SJCRH30 (cell line): ENCODE results near the gene LUC7L2. TPM values are rescaled to one million over a fixed set of nuclear protein-coding genes. Genes with fewer than 3 reads are reported as not detected.
"Not testable (repeated sequence)": the region's sequence is repeated elsewhere in the genome, so short reads cannot be mapped to it uniquely, and the experiment has no call there.

Experiments
- DNase-seq, 2 experiments: peaks; one replicate each; pipeline ENCODE4 v3.0.0-alpha.2; 2015 to 2020
- H3K27ac ChIP-seq: fragments of 250-450 bp; sonication (Bioruptor Pico); 2 replicates; pipeline ENCODE4 v1.5.1; 2020; ENCODE audit warnings: mild to moderate bottlenecking, moderate library complexity
- H3K27me3 ChIP-seq: fragments of 250-450 bp; sonication (Bioruptor Pico); 2 replicates; pipeline ENCODE4 v1.5.1; 2020; ENCODE audit warnings: mild to moderate bottlenecking, moderate library complexity
- H3K36me3 ChIP-seq: fragments of 250-450 bp; sonication (Bioruptor Pico); 2 replicates; pipeline ENCODE4 v1.5.1; 2020; ENCODE audit warnings: mild to moderate bottlenecking, moderate library complexity
- H3K4me1 ChIP-seq: fragments of 250-450 bp; sonication (Bioruptor Pico); 2 replicates; pipeline ENCODE4 v1.5.1; 2020; ENCODE audit warnings: mild to moderate bottlenecking, moderate library complexity
- H3K4me3 ChIP-seq: fragments of 250-450 bp; sonication (Bioruptor Pico); 2 replicates; pipeline ENCODE4 v1.5.1; 2020; ENCODE audit warnings: mild to moderate bottlenecking, moderate library complexity
- H3K9me3 ChIP-seq: fragments of 250-450 bp; sonication (Bioruptor Pico); replicated peaks from 2 replicates; pipeline ENCODE4 v1.5.1; 2020; ENCODE audit warnings: mild to moderate bottlenecking, moderate library complexity
- total RNA-seq: library from RNA; depleted of rRNA; stranded (reverse); fragments of >200 nt; shearing (Covaris generic); gene quantifications from 2 replicates; pipeline ENCODE4 v1.2.3, GENCODE V29; 2014; rRNA removed

LUC7L2 gene
- 90.0 and 111 TPM in 2 replicates for total RNA-seq

- H3K4me3 ChIP-seq: peak within 1 kb of the TSS; percentile 78
- peaks cover 8% of the 10 kb centered on the region for H3K36me3 ChIP-seq
- H3K27me3 ChIP-seq: no peaks in the 10 kb centered on the region
- H3K27ac ChIP-seq: peak within 1 kb of the TSS; percentile 86
- DNase-seq: peak; percentile 99
- no peaks in the 10 kb centered on the region for H3K4me1 ChIP-seq
- H3K9me3 ChIP-seq: no peaks in the 10 kb centered on the region
Observed at GRCh38 chr7:139359366-139360209, at the start of gene LUC7L2. Gene LUC7L2, plus strand, starts transcription at chr7:139359894. Its CDS starts 368 bp downstream, at chr7:139360262.

GRCh38 chr7:139317939-139318505, 41.7 kb upstream of the LUC7L2 start:
- Histone ChIP-seq H3K36me3 (no peaks in the 10 kb centered on the region), H3K27me3 (no peaks in the 10 kb centered on the region), H3K4me3 (no peak overlapping the region), H3K9me3 (no peaks in the 10 kb centered on the region), H3K27ac (no peak overlapping the region), H3K4me1 (no peaks in the 10 kb centered on the region)
- no peak for DNase-seq

- Histone ChIP-seq H3K4me1 (no peaks in the 10 kb centered on the region), H3K27ac (no peak overlapping the region), H3K9me3 (no peaks in the 10 kb centered on the region), H3K4me3 (no peak overlapping the region), H3K36me3 (no peaks in the 10 kb centered on the region), H3K27me3 (no peaks in the 10 kb centered on the region)
- DNase-seq: peak; percentile 29 to 51
Observed at GRCh38 chr7:139321071-139321745, 38.5 kb upstream of the LUC7L2 start.

- not testable (repeated sequence) for DNase-seq, H3K4me3 ChIP-seq, H3K27ac ChIP-seq, H3K27me3 ChIP-seq, H3K9me3 ChIP-seq, H3K4me1 ChIP-seq, H3K36me3 ChIP-seq
Observed at GRCh38 chr7:139324709-139325108, 35.0 kb upstream of the LUC7L2 start.

- no peak for DNase-seq
- Histone ChIP-seq H3K27me3 (no peaks in the 10 kb centered on the region), H3K27ac (no peak overlapping the region), H3K4me3 (no peak overlapping the region), H3K36me3 (no peaks in the 10 kb centered on the region), H3K9me3 (no peaks in the 10 kb centered on the region), H3K4me1 (no peaks in the 10 kb centered on the region)
Observed at GRCh38 chr7:139328375-139328774, 31.3 kb upstream of the LUC7L2 start.

- DNase-seq: no peak
Observed at GRCh38 chr7:139329119-139329518, 30.6 kb upstream of the LUC7L2 start.

GRCh38 chr7:139330333-139331030, 29.2 kb upstream of the LUC7L2 start:
- H3K4me3 ChIP-seq: no peak overlapping the region
- no peak overlapping the region for H3K27ac ChIP-seq
- no peaks in the 10 kb centered on the region for H3K27me3 ChIP-seq
- no peak for DNase-seq
- H3K36me3 ChIP-seq: no peaks in the 10 kb centered on the region
- H3K4me1 ChIP-seq: no peaks in the 10 kb centered on the region
- no peaks in the 10 kb centered on the region for H3K9me3 ChIP-seq

More at GRCh38 chr7:139329119-139329518, 30.6 kb upstream of the LUC7L2 start:
- no peaks in the 10 kb centered on the region for H3K4me1 ChIP-seq
- no peaks in the 10 kb centered on the region for H3K9me3 ChIP-seq
- H3K27ac ChIP-seq: no peak overlapping the region
- no peak overlapping the region for H3K4me3 ChIP-seq
- H3K36me3 ChIP-seq: no peaks in the 10 kb centered on the region
- H3K27me3 ChIP-seq: no peaks in the 10 kb centered on the region

GRCh38 chr7:139332697-139333359, 26.9 kb upstream of the LUC7L2 start:
- no peak overlapping the region for H3K4me3 ChIP-seq
- H3K4me1 ChIP-seq: no peaks in the 10 kb centered on the region
- no peaks in the 10 kb centered on the region for H3K9me3 ChIP-seq
- H3K27me3 ChIP-seq: no peaks in the 10 kb centered on the region
- H3K27ac ChIP-seq: no peak overlapping the region
- no peaks in the 10 kb centered on the region for H3K36me3 ChIP-seq
- no peak for DNase-seq

- H3K4me1 ChIP-seq, H3K27me3 ChIP-seq, H3K4me3 ChIP-seq, H3K27ac ChIP-seq, H3K9me3 ChIP-seq, H3K36me3 ChIP-seq, DNase-seq: not testable (repeated sequence)
Observed at GRCh38 chr7:139333443-139333842, 26.3 kb upstream of the LUC7L2 start.

- H3K4me1 ChIP-seq: no peaks in the 10 kb centered on the region
- H3K27ac ChIP-seq: no peak overlapping the region
- H3K9me3 ChIP-seq: no peaks in the 10 kb centered on the region
- no peaks in the 10 kb centered on the region for H3K27me3 ChIP-seq
- no peak for DNase-seq
- no peak overlapping the region for H3K4me3 ChIP-seq
- no peaks in the 10 kb centered on the region for H3K36me3 ChIP-seq
Observed at GRCh38 chr7:139334399-139335150, 25.1 kb upstream of the LUC7L2 start.

GRCh38 chr7:139339025-139339424, 20.7 kb upstream of the LUC7L2 start:
- Histone ChIP-seq H3K27me3 (no peaks in the 10 kb centered on the region), H3K9me3 (no peaks in the 10 kb centered on the region), H3K27ac (no peak overlapping the region), H3K4me1 (0 out of 2 replicates have a peak, but pooled peaks cover 4% of the 10 kb centered on the region), H3K36me3 (no peaks in the 10 kb centered on the region), H3K4me3 (no peak overlapping the region)
- no peak for DNase-seq

- no peaks in the 10 kb centered on the region for H3K36me3 ChIP-seq
- 0 out of 2 replicates have a peak, but pooled peaks cover 4% of the 10 kb centered on the region for H3K4me1 ChIP-seq
- DNase-seq: no peak
- no peaks in the 10 kb centered on the region for H3K27me3 ChIP-seq
- H3K9me3 ChIP-seq: no peaks in the 10 kb centered on the region
- H3K4me3 ChIP-seq: peak overlapping the region; percentile 99
- H3K27ac ChIP-seq: peak overlapping the region; percentile 99
Observed at GRCh38 chr7:139339698-139340036, 20.0 kb upstream of the LUC7L2 start.

GRCh38 chr7:139340037-139340807, 19.5 kb upstream of the LUC7L2 start:
- peak overlapping the region; percentile 99 for H3K27ac ChIP-seq
- no peaks in the 10 kb centered on the region for H3K9me3 ChIP-seq
- 0 out of 2 replicates have a peak, but pooled peaks cover 4% of the 10 kb centered on the region for H3K4me1 ChIP-seq
- H3K4me3 ChIP-seq: peak overlapping the region; percentile 99
- DNase-seq: peak; percentile 99
- H3K27me3 ChIP-seq: no peaks in the 10 kb centered on the region
- H3K36me3 ChIP-seq: no peaks in the 10 kb centered on the region; the same call in 1 of the 2 replicates
